ENCODE measurements around the gene NQO1.
"Not testable (repeated sequence)": the region's sequence is repeated elsewhere in the genome, so short reads cannot be mapped to it uniquely, and the experiment has no call there.

NQO1 gene

DNA sequence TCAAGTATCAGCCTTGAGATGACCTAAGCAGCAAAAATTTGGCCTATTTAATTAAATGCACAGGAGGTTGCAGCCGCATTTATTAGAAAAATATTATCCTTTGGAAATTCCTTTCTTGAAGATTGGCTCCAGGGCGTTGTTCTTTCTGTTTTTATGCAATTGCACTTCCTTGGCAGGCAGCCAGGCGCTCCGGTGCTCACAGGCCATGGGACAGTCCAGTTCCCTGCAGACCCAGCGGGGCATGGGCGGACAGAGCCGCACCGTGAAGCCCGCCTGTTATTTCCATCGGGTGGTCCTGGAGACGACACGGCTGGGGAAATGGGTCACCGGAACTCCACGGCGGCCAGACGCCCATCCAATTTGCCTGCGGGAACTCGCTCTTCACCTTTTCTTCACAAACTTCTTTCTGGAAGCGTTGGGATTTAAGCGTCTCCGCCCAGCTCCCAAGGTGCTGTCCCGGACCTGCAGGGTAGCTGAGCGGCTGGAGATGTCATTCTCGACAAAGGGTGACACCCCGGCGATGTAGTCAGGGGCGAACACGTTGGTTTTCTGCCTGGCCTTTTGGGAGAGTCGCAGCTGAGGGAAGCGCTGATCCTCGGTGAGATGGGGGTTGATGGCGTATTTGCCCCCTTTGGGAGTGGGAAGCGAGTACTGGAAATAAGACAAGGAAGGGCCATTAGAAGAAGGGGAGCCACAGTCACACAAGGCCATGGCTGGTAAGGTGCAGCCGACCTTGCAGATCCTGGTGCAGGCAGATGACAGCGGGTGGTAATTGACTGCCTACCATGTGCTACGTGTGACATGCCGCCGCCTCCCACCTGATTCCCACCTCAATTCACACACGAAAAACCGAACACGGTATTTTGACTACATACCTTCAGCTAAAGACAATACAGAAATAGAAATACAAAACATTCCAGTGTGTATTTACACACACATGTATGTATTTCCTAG, 15.9 kb upstream of the NQO1 start:
- no peak for DNase-seq

DNA sequence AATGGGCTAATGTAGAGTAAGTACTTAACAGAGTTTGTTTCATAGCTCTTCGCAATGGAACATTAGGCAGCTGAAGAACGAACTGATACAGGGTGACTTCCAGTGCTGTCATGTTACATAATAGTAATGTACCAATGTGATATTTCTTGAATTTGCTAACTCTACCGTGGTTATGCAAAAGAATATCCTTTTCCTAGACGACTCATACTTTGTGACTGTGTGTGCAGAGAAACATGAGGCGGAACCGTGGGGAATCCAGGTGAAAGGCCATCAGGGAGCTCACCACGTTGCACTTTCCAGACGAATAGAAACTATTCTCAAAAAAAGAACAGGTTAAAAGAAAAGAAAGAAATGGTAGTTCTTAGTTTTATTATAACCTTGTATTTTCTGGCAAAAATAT, 15.2 kb upstream of the NQO1 start:
- no peak for DNase-seq

DNA sequence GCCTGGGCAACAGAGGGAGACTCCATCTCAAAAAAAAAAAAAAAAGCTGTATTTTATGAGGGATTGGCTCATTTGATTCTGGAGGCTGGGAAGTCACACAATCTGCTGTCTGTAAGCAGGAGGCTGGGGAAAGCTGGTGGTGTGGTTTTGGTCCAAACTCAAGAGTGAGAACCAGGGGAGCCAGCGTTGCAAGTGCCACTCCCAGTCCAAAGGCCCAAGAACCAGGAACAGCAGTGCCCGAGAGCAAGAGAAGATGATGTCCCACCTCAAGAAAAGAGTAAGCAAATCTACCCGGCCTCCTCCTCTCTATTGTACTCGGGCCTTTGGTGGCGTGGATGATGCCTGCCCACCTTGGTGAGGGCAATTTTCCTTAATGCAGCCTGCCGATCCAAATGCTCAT, 5.7 kb upstream of the NQO1 start:
- no peak for DNase-seq

DNA sequence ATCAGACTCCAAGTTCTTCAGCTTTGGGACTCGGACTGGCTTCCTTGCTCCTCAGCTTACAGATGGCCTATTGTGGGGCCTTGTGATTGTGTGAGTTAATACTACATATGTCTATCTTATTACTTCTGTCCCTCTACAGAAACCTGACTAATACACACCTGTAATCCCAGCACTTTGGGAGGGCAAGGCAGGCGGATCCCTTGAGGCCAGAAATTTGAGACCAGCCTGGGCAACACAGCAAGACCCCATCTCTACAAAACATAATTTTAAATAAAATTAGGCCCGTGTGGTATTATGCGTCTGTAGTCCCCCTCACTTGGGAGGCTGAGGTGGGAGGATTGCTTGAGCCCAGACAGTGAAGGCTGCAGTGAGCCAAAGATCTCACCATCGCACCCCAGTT, 4.9 kb upstream of the NQO1 start:
- not testable (repeated sequence) for DNase-seq

DNA sequence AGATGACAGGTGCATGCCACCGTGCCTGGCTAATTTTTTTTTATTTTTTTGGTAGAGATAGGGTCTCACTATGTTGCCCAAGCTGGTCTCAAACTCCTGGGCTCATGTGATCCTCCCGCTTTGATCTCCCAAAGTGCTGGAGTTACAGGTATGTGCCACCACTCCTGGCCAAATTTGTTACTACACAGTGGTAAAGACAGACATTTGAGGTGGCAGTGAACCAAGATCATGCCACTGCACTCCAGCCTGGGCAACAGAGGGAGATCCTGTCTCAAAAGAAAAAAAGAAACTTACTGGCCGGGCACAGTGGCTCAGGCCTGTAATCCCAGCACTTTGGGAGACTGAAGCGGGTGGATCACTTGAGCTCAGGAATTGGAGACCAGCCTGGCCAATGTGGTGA, 2.7 kb upstream of the NQO1 start:
- DNase-seq, result not testable (repeated sequence)

DNA sequence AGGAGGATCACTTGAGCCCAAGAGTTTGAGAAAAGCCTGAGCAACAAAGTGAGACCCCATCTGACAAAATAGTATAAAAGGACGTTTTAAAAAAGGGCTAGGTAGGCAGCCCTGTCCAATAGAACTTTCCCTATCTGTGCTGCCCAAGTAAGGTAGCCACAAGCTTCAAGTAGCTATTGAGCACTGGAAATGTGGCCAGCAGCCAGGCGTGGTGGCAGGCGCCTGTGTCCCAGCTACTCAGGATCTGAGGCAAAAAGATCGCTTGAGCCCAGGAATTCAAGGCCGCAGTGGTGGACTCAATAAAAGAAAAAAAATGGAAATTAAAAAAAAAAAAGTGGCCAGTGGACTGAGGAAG, 1.5 kb upstream of the NQO1 start:
- DNase-seq, result no peak

DNA sequence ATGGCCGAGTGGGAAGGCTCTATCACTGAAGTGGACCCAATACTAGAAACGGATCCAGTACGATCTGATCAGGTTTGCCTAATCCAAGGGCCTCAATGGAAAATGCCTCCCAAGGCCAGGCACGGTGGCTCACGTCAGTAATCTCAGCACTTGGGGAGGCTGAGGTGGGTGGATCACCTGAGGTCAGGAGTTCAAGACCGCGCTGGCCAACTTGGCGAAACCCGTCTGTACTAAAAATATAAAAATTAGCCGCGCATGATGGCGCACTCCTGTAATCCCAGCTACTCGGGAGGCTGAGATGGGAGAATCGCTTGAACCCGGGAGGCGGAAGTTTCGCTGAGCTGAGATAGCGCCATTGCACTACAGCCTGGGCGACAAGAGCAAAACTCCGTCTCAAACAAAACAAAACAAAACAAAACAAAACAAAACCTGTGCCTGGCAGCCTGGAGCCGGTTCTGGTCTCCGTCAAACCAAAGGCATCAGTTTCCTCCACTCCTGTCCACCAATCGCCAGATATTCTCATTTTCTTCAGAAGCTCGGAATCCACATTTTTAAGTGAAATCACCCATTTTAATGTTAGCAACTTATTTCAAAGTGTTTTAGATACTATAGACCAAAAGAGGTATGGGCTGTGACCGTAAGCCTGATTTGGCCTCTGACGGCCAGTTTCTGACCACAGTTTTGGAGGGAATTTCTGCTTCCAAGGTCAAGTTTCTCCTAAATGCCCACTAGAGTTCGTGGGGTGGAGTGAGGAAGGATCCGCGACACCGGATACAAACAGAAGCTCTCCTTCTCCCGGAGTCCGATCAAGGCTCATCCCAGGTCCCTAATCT, 664 bp downstream of the NQO1 start:
- no peak for DNase-seq

DNA sequence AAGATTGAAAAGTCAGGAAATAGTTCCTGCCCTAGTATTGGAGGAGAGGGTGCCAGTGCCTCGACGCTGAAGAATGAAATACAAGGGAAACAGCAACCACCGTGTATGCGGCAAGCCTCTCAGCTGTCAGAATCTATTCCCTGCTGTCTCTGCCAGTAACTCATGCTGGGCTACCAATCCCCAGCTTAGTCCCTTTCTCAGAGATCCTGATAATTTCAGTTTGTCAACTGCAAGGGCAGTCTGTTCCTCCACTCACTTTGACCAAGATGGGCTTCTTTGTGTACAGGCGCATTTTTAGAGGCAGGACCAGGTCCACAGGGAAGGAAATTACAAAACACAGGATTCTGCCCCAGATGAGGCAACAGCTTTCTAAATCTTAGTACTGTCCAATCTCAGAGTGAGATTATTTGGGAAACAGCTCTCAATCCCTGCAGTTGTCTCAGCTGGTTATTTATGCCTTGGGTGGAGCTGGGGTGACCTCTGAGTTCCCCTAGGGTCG, 1.3 kb downstream of the NQO1 start:
- DNase-seq, result no peak

DNA sequence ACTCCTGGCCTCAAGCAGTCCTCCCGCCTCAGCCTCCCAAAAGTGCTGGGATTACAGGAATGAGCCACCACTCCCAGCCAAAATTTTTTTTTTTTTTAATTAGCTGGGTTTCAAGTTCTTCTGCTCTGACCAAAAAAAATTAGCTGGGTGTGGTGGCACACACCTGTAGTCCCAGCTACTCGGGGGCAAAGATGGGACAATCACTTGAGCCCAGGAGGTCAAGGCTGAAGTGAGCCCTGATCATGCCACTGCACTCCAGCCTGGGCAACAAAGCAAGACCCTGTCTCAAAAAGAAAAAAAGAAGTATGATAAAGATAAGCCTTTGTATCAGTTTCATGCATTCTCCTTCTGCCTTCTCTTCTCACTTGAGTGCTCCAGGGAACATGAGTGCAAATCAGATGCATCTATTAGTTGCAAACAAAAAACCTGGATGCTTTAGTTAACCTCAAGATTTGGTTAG, 1.9 kb downstream of the NQO1 start:
- no peak for DNase-seq

DNA sequence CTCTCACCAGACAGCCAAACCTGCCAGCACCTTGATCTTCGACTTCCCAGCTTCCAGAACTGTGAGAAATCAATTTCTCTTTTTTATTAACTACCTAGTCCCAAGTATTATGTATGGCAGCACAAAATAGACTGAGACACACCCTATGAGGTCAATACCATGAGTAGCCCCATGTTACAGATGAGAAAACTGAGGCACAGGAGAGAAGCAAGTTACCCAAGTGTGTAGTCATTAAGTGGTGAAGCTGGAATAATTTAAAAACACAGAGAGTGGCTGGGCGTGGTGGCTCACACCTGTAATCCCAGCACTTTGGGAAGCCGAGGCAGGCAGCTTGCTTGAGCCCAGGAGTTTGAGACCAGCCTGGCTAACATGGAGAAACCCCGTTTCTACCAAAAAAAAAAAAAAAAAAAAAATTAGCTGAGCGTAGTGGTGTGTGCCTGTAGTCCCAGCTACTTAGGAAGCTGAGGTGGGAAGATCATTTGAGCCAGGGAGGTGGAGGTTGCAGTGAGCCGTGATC, 4.9 kb downstream of the NQO1 start:
- DNase-seq, result no peak

DNA sequence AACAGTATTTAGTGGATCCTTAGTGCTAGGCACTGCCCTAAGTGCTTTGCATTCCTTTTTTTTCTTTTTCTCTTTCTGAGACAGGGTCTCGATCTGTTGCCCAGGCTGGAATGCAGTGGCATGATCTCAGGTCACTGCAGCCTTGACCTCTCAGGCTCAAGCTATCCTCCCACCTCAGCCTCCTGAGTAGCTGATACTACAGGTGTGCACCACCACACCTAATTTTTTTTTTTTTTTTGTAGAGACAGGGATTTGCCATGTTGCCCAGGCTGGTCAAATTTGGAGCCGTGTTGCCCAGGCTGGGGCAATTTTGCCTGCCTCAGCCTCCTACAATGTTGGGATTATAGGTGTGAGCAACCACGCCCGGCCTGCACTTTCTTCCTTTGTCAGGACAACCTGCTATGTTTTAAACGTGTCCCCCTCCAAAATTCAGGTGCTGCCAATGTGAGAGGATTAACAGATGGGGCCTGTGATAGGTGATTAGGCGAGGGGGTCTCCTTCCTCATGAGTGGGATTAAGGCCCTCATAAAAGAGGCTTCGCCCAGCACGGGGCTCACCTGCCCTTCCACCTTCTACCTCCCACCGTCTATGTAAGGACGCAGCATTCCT, 5.4 kb downstream of the NQO1 start:
- DNase-seq, result no peak

DNA sequence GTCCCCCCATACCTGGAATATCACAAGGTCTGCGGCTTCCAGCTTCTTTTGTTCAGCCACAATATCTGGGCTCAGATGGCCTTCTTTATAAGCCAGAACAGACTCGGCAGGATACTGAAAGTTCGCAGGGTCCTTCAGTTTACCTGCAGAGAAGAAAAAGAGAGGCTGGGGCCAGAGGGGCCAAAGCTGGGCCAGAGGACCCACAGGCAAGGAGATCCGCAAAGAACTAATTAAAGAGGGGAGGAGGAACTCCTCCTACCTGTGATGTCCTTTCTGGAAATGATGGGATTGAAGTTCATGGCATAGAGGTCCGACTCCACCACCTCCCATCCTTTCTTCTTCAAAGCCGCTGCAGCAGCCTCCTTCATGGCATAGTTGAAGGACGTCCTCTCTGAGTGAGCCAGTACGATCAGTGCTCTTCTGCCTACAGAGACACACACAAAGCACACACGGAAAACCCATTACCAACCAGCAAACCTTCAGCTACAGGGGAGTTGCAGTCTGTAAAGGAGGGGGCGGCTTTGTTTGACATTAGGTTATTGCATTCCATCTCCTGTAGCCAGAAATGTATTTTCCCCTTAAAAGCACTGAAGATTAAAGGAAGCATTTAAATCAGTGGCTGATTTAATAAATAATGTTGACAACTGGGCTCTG, 8.1 kb downstream of the NQO1 start:
- DNase-seq, result no peak

DNA sequence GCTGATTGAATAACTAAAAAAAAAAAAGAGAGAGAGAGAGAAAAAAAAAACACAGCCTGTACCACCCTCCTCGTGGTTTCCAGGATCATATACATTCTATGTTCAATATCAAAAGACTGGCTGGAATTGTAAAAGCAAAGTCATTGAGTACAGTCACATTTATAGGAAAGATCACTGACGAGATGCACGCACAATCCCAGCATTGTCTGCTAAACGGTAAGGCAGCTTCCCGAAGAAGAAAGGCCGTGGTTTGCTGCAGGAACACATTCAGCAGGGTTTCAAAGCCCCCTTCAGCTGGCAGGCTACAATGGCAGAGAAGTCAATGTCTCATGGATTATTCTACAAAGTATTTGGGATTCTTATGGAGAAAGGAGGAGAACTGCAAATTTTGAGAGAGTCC, 9.3 kb downstream of the NQO1 start:
- DNase-seq, result no peak

DNA sequence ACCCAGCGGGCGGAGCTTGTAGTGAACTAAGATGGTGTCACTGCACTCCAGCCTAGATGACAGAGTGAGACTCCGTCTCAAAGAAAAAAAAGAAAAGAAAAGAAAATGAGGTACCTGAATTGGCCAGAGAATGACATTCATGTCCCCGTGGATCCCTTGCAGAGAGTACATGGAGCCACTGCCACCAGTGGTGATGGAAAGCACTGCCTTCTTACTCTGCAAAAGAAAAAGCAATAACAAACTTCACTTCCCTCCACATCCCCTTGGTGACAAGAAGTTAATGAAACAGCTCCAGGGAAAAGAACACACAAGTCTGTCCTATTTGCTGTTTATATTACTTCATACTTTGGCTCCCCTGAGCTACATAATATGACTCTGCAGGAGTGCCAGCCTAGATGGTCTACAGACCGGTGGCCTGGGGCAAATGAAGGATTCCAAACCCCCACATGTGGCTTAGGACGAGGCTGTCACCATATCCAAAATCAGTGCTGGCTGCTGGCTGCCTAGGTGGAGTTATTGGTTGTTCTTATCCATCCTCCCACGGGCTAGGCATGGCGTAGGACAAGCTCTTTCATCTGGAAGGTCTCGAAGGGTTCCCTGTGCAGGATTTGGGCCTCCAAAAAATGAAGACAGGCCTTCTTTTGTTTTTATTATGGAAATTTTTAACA, 13.3 kb downstream of the NQO1 start:
- DNase-seq, result no peak

DNA sequence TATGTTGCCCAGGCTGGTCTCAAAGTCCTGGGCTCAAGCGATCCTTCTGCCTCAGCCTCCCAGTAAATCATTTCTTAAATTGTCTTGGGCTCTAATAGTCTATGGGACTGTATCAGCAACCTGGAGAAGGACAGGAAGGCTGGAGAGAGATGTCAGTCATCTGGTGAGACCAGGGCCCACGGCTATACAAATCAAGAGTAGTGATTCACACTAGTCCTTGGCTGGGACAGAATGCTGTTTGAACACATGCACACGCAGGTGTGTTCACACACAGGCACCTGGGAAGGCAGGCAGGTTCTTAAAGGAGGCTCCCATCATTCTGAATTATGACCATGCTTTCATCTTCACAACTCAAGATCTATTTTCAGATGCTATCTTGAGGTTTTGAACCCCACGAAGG, 14.1 kb downstream of the NQO1 start:
- DNase-seq, result no peak

DNA sequence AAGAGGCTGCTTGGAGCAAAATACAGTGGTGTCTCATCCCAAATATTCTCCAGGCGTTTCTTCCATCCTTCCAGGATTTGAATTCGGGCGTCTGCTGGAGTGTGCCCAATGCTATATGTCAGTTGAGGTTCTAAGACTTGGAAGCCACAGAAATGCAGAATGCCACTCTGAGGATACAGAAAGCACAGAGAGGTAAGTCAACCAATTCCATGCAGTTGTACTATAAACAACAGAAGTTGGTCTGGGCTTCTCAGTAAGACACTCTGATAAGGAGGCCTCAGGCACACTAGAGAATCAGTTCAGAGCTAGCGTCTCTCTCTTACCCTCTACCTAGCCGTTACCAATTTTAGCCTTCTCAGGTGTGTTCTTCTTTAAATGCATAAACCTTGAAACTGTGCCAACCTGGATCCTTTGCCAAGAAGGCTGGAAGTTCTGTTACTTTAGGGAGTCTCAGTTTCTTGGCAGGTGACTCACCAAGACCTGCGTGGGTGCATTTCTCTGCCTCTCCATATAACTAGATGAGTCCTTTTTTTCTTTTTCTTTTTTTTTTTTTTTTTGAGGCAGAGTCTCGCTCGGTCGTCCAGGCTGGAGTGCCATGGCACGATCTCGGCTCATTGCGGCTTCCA, 15.1 kb downstream of the NQO1 start:
- no peak for DNase-seq

DNA sequence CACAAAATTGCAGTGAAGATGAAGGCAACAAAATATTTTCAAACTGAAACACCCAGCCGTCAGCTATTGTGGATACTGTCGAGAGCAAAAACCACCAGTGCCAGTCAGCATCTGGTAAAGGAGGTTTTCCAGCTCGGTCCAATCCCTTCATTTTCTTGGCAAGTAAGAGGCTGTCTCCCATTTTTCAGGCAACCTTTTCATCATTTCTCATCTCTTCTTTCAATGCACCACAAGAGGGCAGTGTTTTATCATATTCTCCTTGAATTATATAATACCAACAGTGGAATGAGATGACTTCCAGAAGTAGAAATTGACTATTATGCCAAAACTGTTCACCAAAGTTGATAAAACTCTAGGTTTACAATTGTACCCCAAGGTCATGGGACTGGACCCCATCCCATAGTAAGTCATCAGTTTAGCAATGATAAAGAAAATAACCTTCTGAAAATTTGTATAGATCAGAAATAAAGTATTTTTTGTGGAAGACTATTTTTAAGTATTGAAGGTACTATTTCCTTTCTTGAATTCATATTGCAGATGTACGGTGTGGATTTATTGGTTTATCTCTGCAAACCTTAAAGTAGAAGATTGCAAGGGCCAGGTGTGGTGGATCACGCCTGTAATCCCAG, 16.8 kb downstream of the NQO1 start:
- peak; percentile 26 for DNase-seq

DNA sequence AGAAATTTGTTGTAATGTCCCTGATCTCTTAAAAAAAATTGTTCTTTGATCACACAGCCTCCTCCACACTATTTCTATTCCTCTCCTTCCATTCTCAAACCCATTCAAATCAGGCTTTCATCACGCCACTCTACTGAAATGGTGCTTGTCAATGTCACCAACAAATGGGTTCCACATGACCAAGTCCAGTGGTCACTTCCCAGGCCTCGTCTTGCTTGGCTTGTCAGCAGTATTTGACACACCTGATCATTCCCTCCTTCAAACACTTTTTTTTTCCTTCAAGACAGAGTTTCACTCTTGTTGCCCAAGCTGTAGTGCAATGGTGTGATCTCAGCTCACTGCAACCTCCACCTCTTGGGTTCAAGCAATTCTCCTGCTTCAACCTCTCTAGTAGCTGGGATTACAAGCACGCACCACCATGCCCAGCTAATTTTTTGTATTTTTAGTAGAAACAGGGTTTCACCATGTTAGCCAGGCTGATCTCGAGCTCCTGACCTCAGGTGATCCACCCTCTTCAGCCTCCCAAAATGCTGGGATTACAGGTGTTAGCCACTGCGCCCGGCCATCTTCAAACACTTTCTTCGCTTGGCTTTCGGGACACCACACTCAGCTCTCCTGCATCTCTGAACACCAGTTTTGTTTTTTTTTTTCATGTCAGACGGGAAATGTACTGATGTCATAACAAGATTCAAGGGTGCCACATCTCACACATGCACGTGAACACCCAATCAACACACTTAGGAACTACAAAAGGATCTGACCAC, 18.3 kb downstream of the NQO1 start:
- DNase-seq, result no peak

DNA sequence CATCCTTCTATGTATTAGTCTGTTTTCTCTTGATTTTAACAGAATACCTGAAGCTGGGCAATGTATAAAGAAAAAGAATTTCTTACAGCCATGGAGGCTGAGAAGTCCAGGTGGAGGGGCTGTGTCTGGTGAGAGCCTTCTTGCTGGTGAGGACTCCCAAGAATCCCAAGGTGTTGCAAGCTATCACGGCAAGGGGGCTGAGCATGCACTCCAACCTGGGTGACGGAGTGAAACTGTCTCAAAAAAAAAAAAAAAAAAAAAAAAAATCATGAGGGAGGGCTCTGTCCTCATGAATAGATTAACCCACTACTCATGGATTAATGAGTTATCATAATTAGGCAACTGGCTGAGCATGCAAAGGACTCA, 19.4 kb downstream of the NQO1 start:
- no peak for DNase-seq

DNA sequence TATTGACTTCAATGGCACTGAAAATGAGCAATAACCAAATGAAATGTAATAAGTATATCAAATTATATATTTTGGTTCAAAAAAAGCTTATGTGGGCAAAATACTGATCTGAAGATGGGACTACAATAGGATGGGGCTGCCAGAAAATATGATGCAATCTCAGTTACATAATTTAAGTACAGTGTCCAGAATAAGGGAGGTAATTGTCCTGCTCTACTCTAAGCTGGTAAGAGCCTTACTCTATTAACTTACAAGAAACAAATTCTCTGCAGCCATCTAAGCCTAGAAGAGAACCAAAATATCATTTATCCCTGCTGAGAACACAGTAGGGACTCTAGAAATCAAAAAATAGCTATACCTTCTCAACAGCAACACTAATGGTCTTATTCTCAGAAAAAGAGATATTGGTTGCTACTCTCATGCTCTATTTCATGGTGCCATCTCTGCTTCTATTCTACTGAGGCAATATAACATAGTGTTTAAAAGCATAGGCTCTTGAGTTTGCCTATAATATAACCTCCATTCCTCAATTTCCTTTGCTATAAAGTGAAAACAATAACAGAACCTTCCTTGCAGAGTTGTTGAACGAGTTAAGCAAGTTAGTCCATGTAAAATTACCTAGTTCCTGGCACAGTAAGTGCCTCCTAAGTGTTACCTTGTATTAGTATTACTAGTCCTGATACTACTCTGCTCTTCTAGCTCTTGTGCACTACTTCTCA, 19.9 kb downstream of the NQO1 start:
- DNase-seq, result no peak

All from NCI-H1417 treated with DMSO at 0.1 percent for 48 hours (cell line).